RWPE1 (cell line): ENCODE data around the gene STK32B.

Experiments
- CTCF ChIA-PET: fragments of 350-600 bp; sonication (Branson Sonifier 250); formaldehyde crosslinking; extraction: SDS; loops from one replicate; lab custom pipeline; 2021; lab: Yijun Ruan, JAX
- POLR2A ChIA-PET: fragments of 400-600 bp; formaldehyde crosslinking; extraction: SDS; loops from one replicate; lab custom pipeline; 2020; ENCODE audit warnings: antibody characterized with exemption; ENCODE audit not compliant: low non-redundant PET; lab: Yijun Ruan, JAX
- DNase-seq: peaks from one replicate; pipeline ENCODE4 v3.0.0; 2012; ENCODE audit warnings: low spot score
- H3K27ac ChIP-seq: fragments of 450-650 bp; 2 replicates; pipeline ENCODE4 v1.5.1; 2017
- TF ChIP-seq, protein P1 (sequence below): fragments of 450-650 bp; conservative IDR thresholded peaks from 2 replicates; pipeline ENCODE4 v1.5.1; 2017; ENCODE audit warnings: low read depth, mild to moderate bottlenecking

The STK32B gene

DNA sequence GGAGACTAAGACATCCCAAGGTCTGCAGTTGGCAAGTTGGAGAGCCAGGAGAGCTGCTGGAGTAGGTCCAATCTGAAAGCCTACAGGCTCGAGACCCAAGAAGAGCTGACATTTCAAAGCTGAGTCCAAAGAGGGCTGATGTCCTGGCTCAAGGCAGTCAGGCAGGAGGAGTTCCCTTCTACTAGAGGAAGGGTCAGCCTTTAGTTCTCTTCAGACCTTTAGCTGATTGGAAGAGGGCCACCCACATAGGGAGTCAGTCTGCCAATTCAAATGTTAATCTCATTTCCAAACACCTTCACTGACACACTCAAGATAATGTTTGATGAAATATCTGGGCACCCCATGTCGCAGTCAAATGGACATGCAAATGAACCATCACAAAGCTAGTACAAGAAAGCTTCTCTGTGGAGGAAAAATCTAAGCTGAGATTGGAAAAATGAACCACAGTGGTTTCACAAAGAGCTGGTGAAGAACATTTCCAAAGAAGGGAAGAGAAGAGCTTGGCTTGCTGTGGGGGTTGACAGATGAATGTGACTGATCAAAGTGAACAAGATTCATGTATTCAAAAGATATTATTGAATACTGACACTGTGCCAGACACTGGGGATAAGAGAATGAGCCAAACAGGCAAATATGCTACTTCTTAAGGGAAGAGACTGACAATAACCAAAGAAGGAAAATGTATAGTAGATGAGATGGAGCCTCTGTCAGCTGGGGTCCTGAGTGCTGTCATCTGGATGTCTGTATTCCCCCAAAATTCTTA lies 61.2 kb downstream of the STK32B start:
- ChIA-PET CTCF (no interaction called here), POLR2A (no interaction called here)
- TF ChIP-seq, protein P1, sequence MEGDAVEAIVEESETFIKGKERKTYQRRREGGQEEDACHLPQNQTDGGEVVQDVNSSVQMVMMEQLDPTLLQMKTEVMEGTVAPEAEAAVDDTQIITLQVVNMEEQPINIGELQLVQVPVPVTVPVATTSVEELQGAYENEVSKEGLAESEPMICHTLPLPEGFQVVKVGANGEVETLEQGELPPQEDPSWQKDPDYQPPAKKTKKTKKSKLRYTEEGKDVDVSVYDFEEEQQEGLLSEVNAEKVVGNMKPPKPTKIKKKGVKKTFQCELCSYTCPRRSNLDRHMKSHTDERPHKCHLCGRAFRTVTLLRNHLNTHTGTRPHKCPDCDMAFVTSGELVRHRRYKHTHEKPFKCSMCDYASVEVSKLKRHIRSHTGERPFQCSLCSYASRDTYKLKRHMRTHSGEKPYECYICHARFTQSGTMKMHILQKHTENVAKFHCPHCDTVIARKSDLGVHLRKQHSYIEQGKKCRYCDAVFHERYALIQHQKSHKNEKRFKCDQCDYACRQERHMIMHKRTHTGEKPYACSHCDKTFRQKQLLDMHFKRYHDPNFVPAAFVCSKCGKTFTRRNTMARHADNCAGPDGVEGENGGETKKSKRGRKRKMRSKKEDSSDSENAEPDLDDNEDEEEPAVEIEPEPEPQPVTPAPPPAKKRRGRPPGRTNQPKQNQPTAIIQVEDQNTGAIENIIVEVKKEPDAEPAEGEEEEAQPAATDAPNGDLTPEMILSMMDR = no peak
- no peak overlapping the region for H3K27ac ChIP-seq
- DNase-seq = no peak

DNA sequence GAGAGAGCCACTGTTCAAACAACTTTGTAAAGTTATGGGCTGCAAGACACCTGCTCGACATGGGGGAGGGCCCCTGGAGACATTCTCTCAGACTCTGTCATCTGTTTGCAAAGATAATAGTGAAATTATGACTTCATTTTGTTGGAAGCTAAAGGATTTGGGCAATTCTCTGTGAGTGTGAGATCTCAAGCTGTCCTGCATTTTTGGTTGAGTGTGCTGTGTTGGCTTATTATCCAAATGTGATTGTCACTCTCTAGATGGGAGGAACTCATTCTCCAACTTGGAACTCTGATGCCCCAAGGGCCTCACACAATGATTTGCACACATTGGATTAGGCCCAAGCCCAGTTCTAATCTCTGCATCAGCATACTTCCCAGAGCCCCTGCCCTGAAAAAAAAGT lies 63.7 kb downstream of the STK32B start:
- ChIA-PET POLR2A (no interaction called here), CTCF (no interaction called here)
- no peak overlapping the region for H3K27ac ChIP-seq
- TF ChIP-seq, protein P1 = no peak
- DNase-seq = no peak

DNA sequence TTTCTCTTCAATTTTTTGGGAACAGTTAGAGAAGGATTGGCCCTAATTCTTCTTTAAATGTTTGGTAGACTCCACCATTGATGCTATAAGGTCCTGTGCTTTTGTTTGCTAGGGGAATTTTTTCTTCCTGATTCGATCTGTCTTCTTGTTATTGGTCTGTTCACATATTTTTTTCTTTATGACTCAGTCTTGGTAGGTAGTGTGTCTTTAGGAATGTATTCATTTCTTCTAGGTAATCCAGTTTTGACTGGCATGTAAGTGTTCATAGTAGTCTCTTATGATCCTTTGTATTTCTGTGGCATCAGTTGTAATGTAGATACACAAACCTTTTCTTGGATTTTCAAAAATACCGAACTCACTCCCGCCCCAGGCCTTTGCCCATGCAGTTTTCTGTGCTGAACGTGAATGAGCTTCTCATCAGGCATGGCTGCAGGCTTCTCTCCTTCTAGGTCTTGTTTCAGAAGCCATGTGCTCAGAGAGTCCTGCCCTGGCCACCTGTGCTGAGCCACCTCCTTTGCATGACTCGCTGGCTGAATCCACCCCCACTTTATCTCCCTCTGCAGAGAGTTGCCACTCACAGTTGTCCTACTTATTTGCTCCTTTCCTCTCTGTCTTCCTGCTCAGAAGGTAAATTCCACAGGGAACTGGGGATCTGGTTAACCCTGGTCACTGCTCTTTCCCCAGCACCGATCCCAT lies 67.0 kb downstream of the STK32B start:
- CTCF ChIA-PET = no interaction called here
- no peak overlapping the region for H3K27ac ChIP-seq
- DNase-seq = no peak
- TF ChIP-seq, protein P1 = no peak
- POLR2A ChIA-PET = no interaction called here

DNA sequence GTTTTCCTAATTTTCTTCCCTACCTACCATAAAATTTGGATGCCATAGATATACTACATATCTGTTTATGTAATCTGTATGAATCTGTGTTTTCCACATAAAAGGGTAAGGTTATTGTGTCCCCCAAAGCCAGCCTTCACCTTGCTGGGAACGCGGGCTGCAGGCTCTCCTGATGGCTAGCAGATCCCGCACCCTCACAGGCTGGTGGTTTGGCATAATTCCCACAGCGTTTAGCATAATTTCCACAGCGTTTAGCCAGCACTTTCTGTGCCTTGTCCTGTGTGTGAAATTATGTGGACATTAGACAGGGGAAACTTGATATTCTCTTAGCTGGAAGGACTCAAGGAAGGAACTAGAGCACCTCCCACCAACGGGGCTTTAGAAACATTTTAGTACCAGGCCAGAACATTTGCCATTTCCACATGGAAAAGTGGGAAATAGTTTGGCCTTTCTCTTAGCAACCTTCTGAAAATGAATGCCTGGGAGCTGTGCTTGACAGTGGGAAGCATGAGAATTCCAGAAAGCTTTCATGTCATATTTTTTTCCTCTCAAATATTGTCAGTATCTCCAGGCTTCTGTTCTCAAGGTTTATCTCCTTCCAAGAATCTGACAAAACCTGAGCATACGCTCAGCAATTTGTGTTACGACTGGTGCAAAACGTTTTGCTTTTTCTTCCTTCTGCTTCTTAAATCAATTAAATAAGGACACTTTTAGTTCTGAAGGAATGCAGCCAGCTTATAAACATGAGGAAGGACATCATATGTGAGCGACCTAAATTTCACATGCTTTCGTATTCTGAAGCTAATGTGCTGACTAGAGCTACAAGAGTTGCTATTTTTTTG lies 67.9 kb downstream of the STK32B start:
- CTCF ChIA-PET = no interaction called here
- POLR2A ChIA-PET = no interaction called here
- H3K27ac ChIP-seq = no peak overlapping the region
- DNase-seq = no peak
- TF ChIP-seq, protein P1 = no peak

DNA sequence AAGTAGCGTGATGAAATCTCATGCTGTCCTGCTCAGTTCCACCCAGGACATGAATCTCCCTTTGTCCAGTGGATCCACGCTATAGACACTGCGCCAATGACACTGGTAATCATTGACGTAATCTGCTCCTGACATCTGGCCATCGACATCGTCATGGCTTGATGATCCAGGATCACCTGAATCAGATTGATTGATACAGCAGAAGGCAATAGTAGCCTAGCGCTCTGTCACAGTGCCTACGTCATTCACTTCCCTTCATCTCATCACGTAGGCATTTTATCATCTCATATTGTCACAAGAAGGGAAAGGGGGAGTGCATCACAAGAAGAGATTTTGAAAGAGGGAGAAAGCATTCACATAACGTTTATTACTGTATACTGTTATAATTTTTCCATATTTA lies 68.8 kb downstream of the STK32B start:
- no peak overlapping the region for H3K27ac ChIP-seq
- TF ChIP-seq, protein P1 = no peak
- DNase-seq = no peak
- CTCF ChIA-PET = no interaction called here
- POLR2A ChIA-PET = no interaction called here

DNA sequence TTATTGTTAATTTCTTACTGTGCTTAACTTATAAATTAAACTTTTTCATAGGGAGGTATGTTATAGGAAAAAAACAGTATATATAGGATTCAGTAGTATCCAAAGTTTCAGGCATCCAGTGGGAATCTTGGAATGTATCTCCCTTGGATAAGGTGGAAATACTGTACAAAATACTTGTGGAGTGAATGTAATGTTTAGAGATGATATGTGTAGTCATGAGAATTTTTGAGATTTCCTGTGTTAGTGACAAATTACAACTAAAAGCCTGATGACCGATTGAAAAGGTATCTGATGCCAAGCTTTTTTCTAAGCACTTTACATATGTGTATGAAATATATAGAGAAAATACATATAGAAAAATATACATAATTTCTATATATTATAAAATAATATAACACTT lies 69.2 kb downstream of the STK32B start:
- ChIA-PET POLR2A (no interaction called here), CTCF (no interaction called here)
- no peak overlapping the region for H3K27ac ChIP-seq
- TF ChIP-seq, protein P1 = no peak
- no peak for DNase-seq
